Neural cell (in vitro differentiated cells): Measurements from ENCODE around the gene RFESD. TPM values are rescaled to one million over a fixed set of nuclear protein-coding genes. Genes with fewer than 3 reads are reported as not detected.

Experiments
- H2AFZ ChIP-seq: fragments of 200-600, 300-800 bp; sonication (generic), shearing (Covaris generic); 2 replicates; pipeline ENCODE4 v1.6.0; 2014; ENCODE audit warnings: low read depth, mild to moderate bottlenecking, antibody characterized with exemption, low read length, moderate library complexity
- H3F3A ChIP-seq: fragments of 200-600 bp; shearing (Covaris generic); 2 replicates; pipeline ENCODE4 v1.6.1; 2016; ENCODE audit warnings: mild to moderate bottlenecking, moderate library complexity, mixed read lengths, antibody characterized with exemption, low read length; ENCODE audit not compliant: insufficient read depth, poor library complexity, severe bottlenecking
- H3K27ac ChIP-seq: fragments of 200-600, 300-800 bp; sonication (generic), shearing (Covaris generic); 2 replicates; pipeline ENCODE4 v1.5.1; 2014; ENCODE audit warnings: mild to moderate bottlenecking, low read length, moderate library complexity
- H3K27me3 ChIP-seq: fragments of 300-800, 200-600 bp; sonication (generic), shearing (Covaris generic); 2 replicates; pipeline ENCODE4 v1.6.0; 2014; ENCODE audit warnings: mild to moderate bottlenecking, low read depth, low read length, moderate library complexity; ENCODE audit not compliant: insufficient read depth
- H3K36me3 ChIP-seq: fragments of 300-800, 200-600 bp; sonication (generic), shearing (Covaris generic); 2 replicates; pipeline ENCODE4 v1.5.1; 2014; ENCODE audit warnings: mild to moderate bottlenecking, antibody characterized with exemption, low read length, moderate library complexity; ENCODE audit not compliant: insufficient read depth
- H3K4me2 ChIP-seq: fragments of 300-800, 200-600 bp; sonication (generic), shearing (Covaris generic); 2 replicates; pipeline ENCODE4 v1.6.0; 2014; ENCODE audit warnings: mild to moderate bottlenecking, low read length
- H3K4me3 ChIP-seq: fragments of 300-800, 200-600 bp; sonication (generic), shearing (Covaris generic); 2 replicates; pipeline ENCODE4 v1.5.1; 2014; ENCODE audit warnings: mild to moderate bottlenecking, low read length, moderate library complexity
- H3K79me2 ChIP-seq: fragments of 200-600 bp; shearing (Covaris generic); replicated peaks from 2 replicates; pipeline ENCODE4 v1.6.0; 2014; ENCODE audit warnings: mild to moderate bottlenecking, low read length, moderate library complexity; ENCODE audit not compliant: insufficient read depth
- H3K9ac ChIP-seq: fragments of 300-800, 200-600 bp; sonication (generic), shearing (Covaris generic); 2 replicates; pipeline ENCODE4 v1.6.1; 2016; ENCODE audit warnings: mild to moderate bottlenecking, low read length, mixed read lengths
- H3K9me2 ChIP-seq: fragments of 200-600 bp; shearing (Covaris generic); 2 replicates; pipeline ENCODE4 v1.6.1; 2016; ENCODE audit warnings: mild to moderate bottlenecking, low read length, mixed read lengths; ENCODE audit not compliant: insufficient read depth
- H3K9me3 ChIP-seq: fragments of 200-600, 300-800 bp; sonication (generic), shearing (Covaris generic); 2 replicates; pipeline ENCODE4 v1.6.1; 2016; ENCODE audit warnings: mild to moderate bottlenecking, mixed run types, low read length, moderate library complexity, mixed read lengths
- H4K20me1 ChIP-seq: fragments of 200-600 bp; shearing (Covaris generic); 2 replicates; pipeline ENCODE4 v1.6.1; 2016; ENCODE audit warnings: mild to moderate bottlenecking, mixed run types; ENCODE audit not compliant: insufficient read depth
- EP300 ChIP-seq: fragments of 450-650 bp; conservative IDR thresholded peaks from 2 replicates; pipeline ENCODE4 v1.6.1; 2014; ENCODE audit warnings: antibody characterized with exemption, mild to moderate bottlenecking, moderate library complexity; ENCODE audit not compliant: poor library complexity, severe bottlenecking
- EZH2 ChIP-seq: fragments of 200-600, 300-800 bp; shearing (Covaris generic), sonication (generic); IDR thresholded peaks from 2 replicates; pipeline ENCODE4 v1.6.1; 2014; ENCODE audit warnings: antibody characterized with exemption, low read length, borderline replicate concordance, mild to moderate bottlenecking; ENCODE audit not compliant: insufficient read depth, poor library complexity, severe bottlenecking
- MXI1 ChIP-seq: fragments of 450-650 bp; conservative IDR thresholded peaks from 2 replicates; pipeline ENCODE4 v1.6.1; 2014; ENCODE audit warnings: antibody characterized with exemption, mild to moderate bottlenecking; ENCODE audit not compliant: poor library complexity, severe bottlenecking
- SMC3 ChIP-seq: fragments of 450-650 bp; conservative IDR thresholded peaks from 2 replicates; pipeline ENCODE4 v1.6.1; 2014; ENCODE audit warnings: antibody characterized with exemption, mild to moderate bottlenecking, moderate library complexity; ENCODE audit not compliant: poor library complexity
- TAF1 ChIP-seq: IDR thresholded peaks from 2 replicates; pipeline ENCODE4 v1.6.1; 2012; ENCODE audit warnings: low read depth
- polyA plus RNA-seq: library from polyadenylated mRNA; depleted of rRNA; stranded (reverse); fragments of >200 nt; gene quantifications from 2 replicates; pipeline ENCODE4 v1.2.3, GENCODE V29; 2014
- TF ChIP-seq, protein P1 (sequence below): IDR thresholded peaks from 2 replicates; pipeline ENCODE4 v1.6.1; 2012; ENCODE audit warnings: borderline replicate concordance
- TF ChIP-seq, protein P2 (sequence below): fragments of 450-650 bp; IDR thresholded peaks from 2 replicates; pipeline ENCODE4 v1.5.1; 2014; ENCODE audit warnings: antibody characterized with exemption, mild to moderate bottlenecking, moderate library complexity; ENCODE audit not compliant: poor library complexity, severe bottlenecking

Gene RFESD
- polyA plus RNA-seq, 1 donor from 2014 or later, result not detected

DNA sequence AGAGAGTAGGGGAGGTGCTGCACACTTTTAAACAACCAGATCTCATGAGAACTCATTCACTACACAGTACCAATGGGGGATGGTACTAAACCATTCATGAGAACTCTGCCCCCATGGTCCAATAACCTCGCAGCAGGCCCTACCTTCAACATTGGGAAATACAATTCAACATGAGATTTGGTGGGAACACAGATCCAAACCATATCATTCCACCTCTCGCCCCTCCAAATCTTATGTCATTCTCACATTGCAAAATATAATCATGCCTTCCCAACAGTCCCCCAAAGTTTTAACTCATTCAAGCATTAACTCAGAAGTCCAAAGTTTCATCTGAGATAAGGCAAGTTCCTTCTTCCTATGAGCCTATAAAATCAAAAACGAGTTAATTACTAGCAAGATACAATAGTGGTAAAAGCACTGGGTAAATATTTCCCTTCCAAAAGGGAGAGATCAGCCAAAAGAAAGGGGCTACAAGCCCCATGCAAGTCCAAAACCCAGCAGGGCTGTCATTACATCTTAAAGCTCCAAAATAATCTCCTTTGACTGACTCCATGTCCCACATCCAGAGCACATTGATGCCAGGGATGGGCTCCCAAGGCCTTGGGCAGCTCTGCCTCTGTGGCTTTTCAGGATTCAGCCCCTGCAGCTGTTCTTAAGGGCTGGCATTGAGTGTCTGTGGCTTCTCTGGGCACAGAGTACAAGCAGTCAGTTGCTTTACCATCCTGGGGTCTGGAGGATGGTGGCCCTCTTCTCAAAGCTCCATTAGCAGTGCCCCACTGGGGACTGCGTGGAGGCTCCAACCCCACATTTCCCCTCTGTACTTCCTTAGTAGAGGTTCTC lies 18.4 kb upstream of the RFESD start (continued):
- TF ChIP-seq, protein P1, sequence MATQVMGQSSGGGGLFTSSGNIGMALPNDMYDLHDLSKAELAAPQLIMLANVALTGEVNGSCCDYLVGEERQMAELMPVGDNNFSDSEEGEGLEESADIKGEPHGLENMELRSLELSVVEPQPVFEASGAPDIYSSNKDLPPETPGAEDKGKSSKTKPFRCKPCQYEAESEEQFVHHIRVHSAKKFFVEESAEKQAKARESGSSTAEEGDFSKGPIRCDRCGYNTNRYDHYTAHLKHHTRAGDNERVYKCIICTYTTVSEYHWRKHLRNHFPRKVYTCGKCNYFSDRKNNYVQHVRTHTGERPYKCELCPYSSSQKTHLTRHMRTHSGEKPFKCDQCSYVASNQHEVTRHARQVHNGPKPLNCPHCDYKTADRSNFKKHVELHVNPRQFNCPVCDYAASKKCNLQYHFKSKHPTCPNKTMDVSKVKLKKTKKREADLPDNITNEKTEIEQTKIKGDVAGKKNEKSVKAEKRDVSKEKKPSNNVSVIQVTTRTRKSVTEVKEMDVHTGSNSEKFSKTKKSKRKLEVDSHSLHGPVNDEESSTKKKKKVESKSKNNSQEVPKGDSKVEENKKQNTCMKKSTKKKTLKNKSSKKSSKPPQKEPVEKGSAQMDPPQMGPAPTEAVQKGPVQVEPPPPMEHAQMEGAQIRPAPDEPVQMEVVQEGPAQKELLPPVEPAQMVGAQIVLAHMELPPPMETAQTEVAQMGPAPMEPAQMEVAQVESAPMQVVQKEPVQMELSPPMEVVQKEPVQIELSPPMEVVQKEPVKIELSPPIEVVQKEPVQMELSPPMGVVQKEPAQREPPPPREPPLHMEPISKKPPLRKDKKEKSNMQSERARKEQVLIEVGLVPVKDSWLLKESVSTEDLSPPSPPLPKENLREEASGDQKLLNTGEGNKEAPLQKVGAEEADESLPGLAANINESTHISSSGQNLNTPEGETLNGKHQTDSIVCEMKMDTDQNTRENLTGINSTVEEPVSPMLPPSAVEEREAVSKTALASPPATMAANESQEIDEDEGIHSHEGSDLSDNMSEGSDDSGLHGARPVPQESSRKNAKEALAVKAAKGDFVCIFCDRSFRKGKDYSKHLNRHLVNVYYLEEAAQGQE, result no peak

DNA sequence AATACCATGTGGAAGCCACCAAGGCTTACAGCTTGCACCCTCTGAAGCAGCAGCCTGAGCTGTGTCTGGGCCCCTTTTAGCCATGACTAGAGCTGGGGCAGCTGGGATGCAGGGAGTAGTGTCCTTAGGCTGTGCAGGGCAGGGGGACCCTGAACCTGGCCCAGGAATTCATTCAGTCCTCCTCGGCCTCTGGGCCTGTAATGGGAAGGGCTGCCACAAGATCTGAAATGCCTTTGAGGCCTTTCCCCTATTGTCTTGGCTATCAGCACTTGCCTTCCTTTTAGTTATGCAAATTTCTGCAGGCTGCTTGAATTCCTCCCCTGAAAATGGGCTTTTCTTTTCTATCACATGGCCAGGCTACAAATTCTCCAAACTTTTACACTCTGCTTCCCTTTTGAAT lies 17.6 kb upstream of the RFESD start:
- Histone ChIP-seq H2AFZ (no peak overlapping the region), H3K9me2 (no peaks in the 10 kb centered on the region)

DNA sequence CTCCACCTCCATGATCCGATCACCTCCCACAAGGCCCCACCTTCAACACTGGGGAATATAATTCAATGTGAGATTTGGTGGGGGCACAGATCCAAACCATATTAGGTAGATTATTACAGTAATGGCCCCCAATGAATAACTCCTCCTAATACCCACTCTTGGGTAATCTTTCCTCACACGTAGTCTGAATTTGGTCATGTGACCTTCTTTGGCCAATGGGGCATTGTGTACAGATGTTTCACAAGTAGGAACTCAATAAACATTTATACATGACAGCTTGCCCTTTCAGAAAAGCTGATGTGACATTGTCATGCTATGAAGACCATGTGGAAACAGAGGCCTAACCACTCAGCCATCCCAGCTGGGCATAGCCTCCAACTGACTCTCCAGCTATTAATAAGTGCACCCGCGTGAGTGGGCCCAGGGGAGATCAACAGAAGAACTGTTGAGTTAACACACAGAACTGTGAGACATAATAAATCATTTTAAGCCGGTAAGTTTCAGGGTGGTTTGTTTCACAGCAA lies 16.1 kb upstream of the RFESD start:
- Histone ChIP-seq H3K79me2 (no peaks in the 10 kb centered on the region), H3K9me3 (no peaks in the 10 kb centered on the region), H2AFZ (no peak overlapping the region), H4K20me1 (no peaks in the 10 kb centered on the region), H3K4me2 (no peak overlapping the region), H3K27me3 (no peaks in the 10 kb centered on the region), H3K36me3 (no peaks in the 10 kb centered on the region), H3K9ac (no peak overlapping the region), H3F3A (no peaks in the 10 kb centered on the region), H3K4me3 (no peak overlapping the region), H3K9me2 (no peaks in the 10 kb centered on the region), H3K27ac (no peak overlapping the region)
- TF ChIP-seq TAF1, result no peak
- no peak for TF ChIP-seq EP300

More for the DNA sequence above, 17.6 kb upstream of the RFESD start:
- H3K4me3 ChIP-seq, result no peak overlapping the region
- H3F3A ChIP-seq, result no peaks in the 10 kb centered on the region
- peaks cover 3% of the 10 kb centered on the region for H3K27me3 ChIP-seq
- TF ChIP-seq MXI1 (no peak), SMC3 (no peak), EZH2 (no peak)
- TF ChIP-seq, protein P2, sequence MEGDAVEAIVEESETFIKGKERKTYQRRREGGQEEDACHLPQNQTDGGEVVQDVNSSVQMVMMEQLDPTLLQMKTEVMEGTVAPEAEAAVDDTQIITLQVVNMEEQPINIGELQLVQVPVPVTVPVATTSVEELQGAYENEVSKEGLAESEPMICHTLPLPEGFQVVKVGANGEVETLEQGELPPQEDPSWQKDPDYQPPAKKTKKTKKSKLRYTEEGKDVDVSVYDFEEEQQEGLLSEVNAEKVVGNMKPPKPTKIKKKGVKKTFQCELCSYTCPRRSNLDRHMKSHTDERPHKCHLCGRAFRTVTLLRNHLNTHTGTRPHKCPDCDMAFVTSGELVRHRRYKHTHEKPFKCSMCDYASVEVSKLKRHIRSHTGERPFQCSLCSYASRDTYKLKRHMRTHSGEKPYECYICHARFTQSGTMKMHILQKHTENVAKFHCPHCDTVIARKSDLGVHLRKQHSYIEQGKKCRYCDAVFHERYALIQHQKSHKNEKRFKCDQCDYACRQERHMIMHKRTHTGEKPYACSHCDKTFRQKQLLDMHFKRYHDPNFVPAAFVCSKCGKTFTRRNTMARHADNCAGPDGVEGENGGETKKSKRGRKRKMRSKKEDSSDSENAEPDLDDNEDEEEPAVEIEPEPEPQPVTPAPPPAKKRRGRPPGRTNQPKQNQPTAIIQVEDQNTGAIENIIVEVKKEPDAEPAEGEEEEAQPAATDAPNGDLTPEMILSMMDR, result no peak
- no peak overlapping the region for H3K9ac ChIP-seq
- H3K4me2 ChIP-seq, result no peak overlapping the region
- no peaks in the 10 kb centered on the region for H3K9me3 ChIP-seq
- H3K27ac ChIP-seq, result no peak overlapping the region
- H3K79me2 ChIP-seq, result no peaks in the 10 kb centered on the region
- no peaks in the 10 kb centered on the region for H4K20me1 ChIP-seq
- no peaks in the 10 kb centered on the region for H3K36me3 ChIP-seq
